IPS-18c (cell line): ENCODE results near the gene TYRO3.
"Not testable (repeated sequence)": the region's sequence is repeated elsewhere in the genome, so short reads cannot be mapped to it uniquely, and the experiment has no call there.

Source experiments
- H3K4me3 ChIP-seq: 2 replicates; pipeline ENCODE4 v1.7.0; 2013; ENCODE audit warnings: low read depth, mild to moderate bottlenecking, low read length, moderate library complexity; ENCODE audit not compliant: insufficient read depth
- H3K9me3 ChIP-seq: one replicate; pipeline ENCODE4 v1.6.1; 2013; ENCODE audit warnings: mild to moderate bottlenecking, low read length, moderate library complexity; ENCODE audit not compliant: control insufficient read depth, insufficient read depth

TYRO3 gene

DNA sequence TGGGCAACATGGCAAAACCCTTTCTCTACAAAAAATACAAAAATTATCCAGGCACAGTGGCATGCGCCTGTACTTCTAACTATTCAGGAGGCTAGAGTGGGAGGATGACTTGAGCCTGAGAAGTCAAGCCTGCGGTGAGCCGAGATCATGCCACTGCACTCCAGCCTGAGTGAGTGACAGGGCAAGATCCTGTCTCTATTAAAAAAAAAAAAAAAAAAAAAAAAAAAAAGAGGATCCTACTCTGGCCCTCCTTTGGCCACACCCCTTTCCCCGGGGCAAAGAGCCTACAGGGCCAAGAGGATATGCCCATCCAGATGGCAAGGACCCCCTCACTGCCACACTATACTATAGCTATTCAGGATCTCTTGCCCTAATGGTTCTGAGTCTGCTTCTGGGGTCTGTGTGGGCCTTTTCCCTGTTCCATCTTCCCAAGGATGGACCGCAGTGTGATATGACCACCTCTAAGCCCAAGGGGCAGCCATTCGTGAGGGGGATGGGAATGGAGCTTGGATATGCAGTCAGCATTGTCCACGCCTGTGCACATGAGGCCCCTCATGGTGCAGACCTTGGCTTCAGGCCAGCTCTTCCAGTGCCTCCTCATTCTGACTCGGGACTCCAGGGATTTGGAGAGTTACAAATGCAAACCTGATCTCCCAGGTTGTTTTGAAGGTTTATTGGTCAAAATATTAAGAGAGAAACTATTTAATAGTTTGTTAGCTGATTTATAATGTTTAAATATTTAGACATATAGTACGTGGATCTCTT lies 7.3 kb downstream of the TYRO3 start:
- Histone ChIP-seq H3K9me3 (no peaks in the 10 kb centered on the region), H3K4me3 (no peak overlapping the region)

DNA sequence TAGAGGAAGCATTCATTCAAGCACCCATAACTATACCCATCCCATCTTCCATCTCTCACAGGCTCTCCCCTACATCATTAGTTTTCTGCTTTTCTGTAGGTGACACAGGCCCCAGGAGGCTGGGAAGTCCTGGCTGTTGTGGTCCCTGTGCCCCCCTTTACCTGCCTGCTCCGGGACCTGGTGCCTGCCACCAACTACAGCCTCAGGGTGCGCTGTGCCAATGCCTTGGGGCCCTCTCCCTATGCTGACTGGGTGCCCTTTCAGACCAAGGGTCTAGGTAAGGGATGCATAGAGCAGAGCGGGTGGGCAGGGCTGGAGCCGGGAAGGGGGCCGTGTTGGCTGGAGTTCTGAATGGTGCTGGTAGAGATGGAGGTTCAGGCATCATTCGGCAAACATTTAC lies 8.2 kb downstream of the TYRO3 start:
- Histone ChIP-seq H3K9me3 (no peaks in the 10 kb centered on the region), H3K4me3 (no peak overlapping the region)

GRCh38 chr15:41567862-41568261 lies 8.8 kb downstream of the TYRO3 start:
- Histone ChIP-seq H3K4me3 (peak overlapping the region; percentile 24; the same call in 1 of the 2 replicates), H3K9me3 (no peaks in the 10 kb centered on the region)

DNA sequence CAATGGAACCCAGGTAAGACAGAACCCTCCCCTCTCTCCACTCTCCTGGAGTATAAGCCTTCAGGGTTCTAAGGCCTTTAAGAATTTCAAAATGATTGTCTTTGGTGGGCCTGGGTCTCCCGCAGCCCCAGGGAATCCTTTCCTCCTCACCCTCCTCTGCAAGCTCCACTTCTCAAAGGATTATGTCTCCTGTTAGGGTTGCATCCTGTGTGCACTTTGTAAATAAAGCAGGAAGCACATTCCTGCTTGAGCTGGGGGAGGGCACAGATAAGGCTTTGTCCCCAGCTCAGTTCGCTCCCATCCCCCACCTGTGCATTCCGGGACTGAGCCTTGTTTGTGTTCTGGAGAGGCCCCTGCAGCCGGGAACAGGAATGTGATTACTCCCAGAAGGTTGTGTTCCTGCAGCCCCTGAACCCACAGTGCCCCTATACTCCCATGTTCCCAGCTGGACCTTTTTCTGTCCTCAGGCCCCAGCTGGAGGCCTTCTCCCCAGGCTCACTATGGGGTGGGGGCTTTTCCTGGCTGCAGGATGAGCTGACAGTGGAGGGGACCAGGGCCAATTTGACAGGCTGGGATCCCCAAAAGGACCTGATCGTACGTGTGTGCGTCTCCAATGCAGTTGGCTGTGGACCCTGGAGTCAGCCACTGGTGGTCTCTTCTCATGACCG lies 9.5 kb downstream of the TYRO3 start:
- 0 out of 2 replicates have a peak overlapping the region, but pooled peaks have one; percentile 34 for H3K4me3 ChIP-seq

GRCh38 chr15:41569232-41569631 lies 10.2 kb downstream of the TYRO3 start:
- H3K9me3 ChIP-seq, H3K4me3 ChIP-seq: not testable (repeated sequence)

More for the DNA sequence above, 9.5 kb downstream of the TYRO3 start:
- H3K9me3 ChIP-seq: no peaks in the 10 kb centered on the region

DNA sequence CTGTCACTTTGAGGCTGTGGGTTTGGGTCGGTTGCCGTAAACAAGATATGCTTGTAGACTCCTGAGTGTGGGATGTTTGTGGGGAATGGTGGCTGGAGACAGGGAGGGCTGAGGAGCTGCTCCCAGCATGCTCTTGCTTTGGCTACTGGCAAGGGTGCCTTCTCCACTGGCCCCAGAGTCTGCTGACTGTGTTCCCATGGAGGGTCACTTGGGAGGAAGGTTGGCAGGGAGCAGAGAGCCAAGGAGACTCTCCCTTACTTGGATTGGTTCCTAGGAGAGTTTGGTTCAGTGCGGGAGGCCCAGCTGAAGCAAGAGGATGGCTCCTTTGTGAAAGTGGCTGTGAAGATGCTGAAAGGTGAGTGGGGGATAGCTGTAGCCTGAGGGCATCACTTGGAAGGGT lies 11.8 kb downstream of the TYRO3 start:
- H3K4me3 ChIP-seq: no peak overlapping the region
- H3K9me3 ChIP-seq: no peaks in the 10 kb centered on the region

GRCh38 chr15:41571948-41572347 lies 12.9 kb downstream of the TYRO3 start:
- Histone ChIP-seq H3K9me3 (no peaks in the 10 kb centered on the region), H3K4me3 (no peak overlapping the region)

DNA sequence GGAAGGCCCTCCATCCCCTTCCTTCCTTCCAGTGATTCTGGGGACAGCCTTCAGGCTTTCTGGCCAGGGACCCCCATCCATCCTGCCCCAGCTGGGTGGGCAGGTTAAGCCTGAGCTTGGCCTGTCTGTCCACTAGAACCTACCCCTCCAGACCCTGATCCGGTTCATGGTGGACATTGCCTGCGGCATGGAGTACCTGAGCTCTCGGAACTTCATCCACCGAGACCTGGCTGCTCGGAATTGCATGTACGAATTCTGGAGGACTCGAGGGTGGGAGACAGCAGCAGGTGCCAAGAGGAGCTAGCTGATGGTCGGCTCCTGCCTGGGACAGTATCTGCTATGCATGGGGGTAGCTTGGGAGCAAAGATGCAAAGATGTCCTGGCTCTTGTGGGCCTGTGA lies 13.9 kb downstream of the TYRO3 start:
- no peak overlapping the region for H3K4me3 ChIP-seq
- H3K9me3 ChIP-seq: no peaks in the 10 kb centered on the region

DNA sequence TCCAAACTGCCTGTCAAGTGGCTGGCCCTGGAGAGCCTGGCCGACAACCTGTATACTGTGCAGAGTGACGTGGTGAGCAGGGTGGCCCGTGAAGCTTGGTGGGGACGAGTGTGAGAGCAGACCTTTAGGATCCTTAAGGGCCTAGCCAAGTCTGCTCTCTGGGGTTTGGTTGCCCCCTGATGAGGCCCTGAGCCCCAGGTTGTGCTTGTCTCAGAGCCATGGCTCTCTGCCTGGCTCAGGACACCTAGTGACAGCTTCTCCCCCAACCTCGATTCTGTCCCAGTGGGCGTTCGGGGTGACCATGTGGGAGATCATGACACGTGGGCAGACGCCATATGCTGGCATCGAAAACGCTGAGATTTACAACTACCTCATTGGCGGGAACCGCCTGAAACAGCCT lies 14.4 kb downstream of the TYRO3 start:
- no peak overlapping the region for H3K4me3 ChIP-seq

DNA sequence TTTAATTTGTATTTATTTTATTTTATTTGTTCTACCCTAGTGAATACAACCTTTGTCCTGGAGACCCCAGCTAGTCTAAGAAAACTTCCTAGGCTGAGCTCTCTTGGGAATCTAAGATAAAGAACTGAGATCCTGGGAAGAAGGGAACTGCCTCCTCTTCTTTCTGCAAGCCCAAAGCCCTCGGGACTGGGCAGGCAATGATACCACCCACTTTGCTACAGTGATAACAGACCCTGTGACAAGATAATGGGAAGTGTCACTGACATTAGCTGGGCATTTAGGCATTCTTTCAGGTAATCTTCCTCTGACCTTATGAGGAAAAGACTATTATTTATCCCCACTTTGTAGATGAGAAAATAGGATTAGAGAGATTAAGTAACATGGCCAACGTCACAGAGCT lies 15.1 kb downstream of the TYRO3 start:
- Histone ChIP-seq H3K4me3 (no peak overlapping the region), H3K9me3 (no peaks in the 10 kb centered on the region)

More for the DNA sequence above, 14.4 kb downstream of the TYRO3 start:
- H3K9me3 ChIP-seq: no peaks in the 10 kb centered on the region

DNA sequence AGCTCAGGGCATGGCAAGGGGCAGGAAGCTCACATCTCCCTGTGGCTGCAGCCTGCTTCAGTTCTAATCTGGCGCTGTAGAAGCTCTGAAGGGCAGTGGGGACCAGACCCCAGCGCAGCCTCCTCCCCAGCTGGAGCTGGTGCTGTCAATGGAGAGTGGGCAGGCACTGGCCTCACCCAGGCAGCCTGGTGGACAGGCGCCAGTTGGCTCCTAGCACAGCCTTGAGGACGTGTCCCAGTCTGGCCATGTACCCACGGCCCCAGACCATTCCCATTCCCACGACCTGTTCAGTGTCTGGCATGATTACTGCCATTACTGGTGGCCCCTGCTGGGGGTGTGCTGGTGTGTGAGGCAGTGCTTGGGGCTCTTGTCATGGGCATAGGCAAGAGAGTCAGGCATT lies 16.3 kb downstream of the TYRO3 start:
- Histone ChIP-seq H3K4me3 (no peak overlapping the region), H3K9me3 (no peaks in the 10 kb centered on the region)

DNA sequence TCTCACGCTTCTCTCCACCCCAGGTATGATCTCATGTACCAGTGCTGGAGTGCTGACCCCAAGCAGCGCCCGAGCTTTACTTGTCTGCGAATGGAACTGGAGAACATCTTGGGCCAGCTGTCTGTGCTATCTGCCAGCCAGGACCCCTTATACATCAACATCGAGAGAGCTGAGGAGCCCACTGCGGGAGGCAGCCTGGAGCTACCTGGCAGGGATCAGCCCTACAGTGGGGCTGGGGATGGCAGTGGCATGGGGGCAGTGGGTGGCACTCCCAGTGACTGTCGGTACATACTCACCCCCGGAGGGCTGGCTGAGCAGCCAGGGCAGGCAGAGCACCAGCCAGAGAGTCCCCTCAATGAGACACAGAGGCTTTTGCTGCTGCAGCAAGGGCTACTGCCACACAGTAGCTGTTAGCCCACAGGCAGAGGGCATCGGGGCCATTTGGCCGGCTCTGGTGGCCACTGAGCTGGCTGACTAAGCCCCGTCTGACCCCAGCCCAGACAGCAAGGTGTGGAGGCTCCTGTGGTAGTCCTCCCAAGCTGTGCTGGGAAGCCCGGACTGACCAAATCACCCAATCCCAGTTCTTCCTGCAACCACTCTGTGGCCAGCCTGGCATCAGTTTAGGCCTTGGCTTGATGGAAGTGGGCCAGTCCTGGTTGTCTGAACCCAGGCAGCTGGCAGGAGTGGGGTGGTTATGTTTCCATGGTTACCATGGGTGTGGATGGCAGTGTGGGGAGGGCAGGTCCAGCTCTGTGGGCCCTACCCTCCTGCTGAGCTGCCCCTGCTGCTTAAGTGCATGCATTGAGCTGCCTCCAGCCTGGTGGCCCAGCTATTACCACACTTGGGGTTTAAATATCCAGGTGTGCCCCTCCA lies 19.1 kb downstream of the TYRO3 start:
- Histone ChIP-seq H3K4me3 (no peak overlapping the region), H3K9me3 (no peaks in the 10 kb centered on the region)

- Histone ChIP-seq H3K9me3 (no peaks in the 10 kb centered on the region), H3K4me3 (no peak overlapping the region)
Measured at GRCh38 chr15:41578736-41579383, 19.8 kb downstream of the TYRO3 start.

DNA sequence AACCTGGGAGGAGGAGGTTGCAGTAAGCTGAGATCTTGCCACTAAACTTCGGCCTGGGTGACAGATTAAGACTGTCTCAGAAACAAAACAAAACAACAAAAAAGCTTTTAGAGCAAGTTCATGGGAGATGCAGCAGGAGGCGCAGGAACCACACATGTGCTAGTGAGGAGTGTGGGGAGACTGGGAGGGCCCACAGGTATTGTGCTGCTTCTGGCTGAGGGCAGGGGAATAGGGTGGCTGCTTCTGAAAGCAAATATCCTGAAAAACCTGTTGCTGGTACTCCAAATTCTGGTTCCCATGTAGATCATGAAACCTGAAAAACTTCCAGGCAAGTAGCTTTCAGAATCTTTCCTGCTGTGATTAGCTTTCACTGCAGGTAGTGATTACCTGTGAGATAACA lies 22.1 kb downstream of the TYRO3 start:
- Histone ChIP-seq H3K9me3 (no peaks in the 10 kb centered on the region), H3K4me3 (no peak overlapping the region)

DNA sequence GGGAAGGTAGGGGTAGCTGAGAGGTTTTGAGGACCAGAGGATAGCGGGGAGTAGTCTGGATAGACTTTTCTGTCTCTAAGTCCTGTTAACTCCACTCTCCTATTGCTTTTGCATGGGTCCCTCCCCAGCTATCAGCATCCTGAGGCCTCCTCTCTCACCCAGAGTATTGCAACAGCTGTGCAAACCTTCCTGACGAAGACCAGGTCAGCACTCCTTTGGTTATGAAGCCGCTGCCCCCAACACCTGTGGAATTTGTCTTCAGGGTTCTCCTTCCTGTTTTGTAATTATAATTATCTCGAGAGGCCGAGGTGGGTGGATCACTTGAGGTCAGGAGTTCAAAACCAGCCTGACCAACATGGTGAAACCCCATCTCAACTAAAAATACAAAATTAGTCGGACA lies 24.8 kb downstream of the TYRO3 start:
- H3K4me3 ChIP-seq: no peak overlapping the region
- H3K9me3 ChIP-seq: no peaks in the 10 kb centered on the region

- H3K9me3 ChIP-seq: no peaks in the 10 kb centered on the region
- 0 out of 2 replicates have a peak overlapping the region, but pooled peaks have one; percentile 45 for H3K4me3 ChIP-seq
Measured at GRCh38 chr15:41584636-41585126, 25.7 kb downstream of the TYRO3 start.
